Activated CD4-positive, alpha-beta T cell treated with anti-CD3 and anti-CD28 coated beads, Interleukin-10, Interleukin-2, amounts not matched to agents 100 ng/mL and 50 ng/mL, durations not matched to agents 16 hours and 8 hours (primary cell): ENCODE measurements around the gene OR52H1.
"Not testable (repeated sequence)": the region's sequence is repeated elsewhere in the genome, so short reads cannot be mapped to it uniquely, and the experiment has no call there.

Experiments
- DNase-seq: peaks from one replicate; pipeline ENCODE4 v3.0.0-alpha.2; 2020

Gene OR52H1

DNA sequence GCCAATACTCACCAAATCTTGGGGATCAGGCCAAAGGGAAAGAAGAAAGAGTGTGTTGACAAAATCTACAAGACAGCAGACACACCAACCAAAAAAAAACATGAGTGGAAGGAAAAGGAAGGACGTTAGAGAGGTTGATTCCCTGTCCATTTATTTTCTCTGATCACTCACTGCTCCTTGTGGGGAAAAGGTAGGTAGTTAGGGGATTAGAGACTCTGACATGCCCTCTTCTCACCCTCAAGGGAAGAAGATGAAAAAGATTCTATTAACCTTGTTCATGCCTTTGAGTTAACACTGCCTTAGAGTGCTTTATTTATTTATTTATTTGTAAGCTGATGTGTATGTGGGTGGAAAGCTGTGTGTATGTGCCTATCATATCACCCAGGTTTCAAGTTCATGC lies at the start of gene OR52H1:
Gene OR52H1 (minus strand): TSS at position 101 of the 400 bp plus-strand sequence. CDS start 3,035 bp downstream, outside the sequence.
- DNase-seq, result no peak

DNA sequence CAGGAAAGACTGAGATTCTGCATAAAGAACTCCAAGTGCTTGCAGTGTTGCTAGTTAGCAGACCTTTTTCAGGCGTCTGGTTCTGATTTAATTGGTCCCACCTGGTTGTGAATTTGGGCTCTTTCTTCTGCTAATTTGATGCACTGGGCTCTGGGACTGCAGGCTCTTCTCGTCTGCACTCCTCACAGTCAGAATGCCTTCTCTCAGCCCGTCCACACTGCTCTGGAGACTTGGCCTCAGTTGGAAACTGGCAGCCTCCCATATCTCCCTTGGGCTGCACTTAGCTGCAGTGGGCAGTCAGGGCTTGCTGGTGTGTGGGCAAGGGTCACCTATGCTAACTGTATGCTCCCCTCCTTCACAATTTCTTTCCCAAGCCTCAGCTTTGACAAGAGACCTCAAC lies 49.6 kb upstream of the OR52H1 start:
- DNase-seq, result no peak

DNA sequence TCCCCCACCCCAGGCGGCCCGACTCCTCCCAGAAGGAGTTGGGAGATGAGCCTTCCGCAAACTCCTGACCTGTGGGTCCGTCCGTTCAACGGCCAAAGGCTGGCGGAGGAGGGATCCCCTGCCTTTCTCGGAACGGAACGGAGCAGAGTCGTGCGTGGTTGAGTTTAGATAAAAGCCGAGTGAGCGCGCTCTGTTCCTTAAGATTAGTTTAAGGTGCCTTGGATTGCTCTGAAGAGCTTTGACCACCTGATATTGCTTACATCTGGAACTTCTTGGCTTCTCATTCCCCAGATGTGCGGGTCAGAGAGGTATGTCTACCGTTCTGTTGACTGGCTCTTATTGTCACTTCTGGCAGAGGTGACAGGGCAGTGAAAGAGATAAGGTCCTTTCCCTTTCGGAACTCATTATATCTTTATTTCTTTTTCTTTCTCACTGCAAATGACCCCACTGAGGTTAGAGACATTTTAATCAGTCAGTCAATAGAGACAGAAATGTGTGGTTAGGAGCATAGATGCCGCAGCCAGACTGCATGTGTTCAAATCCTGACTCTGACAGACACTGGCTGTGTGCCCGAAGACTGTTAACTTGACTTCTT lies 48.4 kb upstream of the OR52H1 start, which contains the start of gene TRIM6:
Gene TRIM6 (plus strand): TSS at position 31 of the 595 bp plus-strand sequence. CDS start 261 bp downstream, at position 292.
- DNase-seq, result peak; percentile 16

GRCh38 chr11:5593146-5593545 lies 44.8 kb upstream of the OR52H1 start:
- no peak for DNase-seq

- DNase-seq, result no peak
Measured at GRCh38 chr11:5592615-5593014, 44.3 kb upstream of the OR52H1 start.

DNA sequence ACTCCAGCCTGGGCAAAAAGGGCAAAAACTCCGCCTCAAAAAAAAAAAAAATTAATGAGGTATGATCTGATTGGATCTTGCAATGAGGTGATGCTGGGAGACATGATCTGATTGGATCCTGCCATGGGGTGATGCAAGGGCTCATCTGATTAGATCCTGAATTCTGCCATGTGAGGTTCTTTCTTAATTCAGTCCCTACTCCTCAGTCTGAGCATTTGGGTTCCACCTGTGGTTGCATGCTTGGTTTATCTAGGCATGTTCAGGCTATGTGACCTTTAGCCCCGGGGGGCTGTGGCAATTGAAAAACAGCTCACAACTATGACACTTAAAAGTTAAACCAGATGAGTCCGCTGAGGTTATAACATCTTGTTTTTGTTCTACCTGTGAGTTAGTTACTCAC lies 43.3 kb upstream of the OR52H1 start:
- DNase-seq, result no peak

DNA sequence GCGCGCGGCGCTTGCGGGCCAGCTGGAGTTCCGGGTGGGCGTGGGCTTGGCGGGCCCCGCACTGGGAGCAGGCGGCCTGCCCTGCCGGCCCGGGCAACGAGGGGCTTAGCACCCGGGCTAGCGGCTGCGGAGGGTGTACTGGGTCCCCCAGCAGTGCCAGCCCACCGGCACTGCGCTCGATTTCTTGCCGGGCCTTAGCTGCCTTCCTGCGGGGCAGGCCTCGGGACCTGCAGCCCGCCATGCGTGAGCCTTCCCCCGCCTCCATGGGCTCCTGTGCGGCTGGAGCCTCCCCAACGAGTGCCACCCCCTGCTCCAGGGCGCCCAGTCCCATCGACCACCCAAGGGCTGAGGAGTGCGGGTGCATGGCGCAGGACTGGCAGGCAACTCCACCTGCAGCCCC lies 41.6 kb upstream of the OR52H1 start:
- DNase-seq, result not testable (repeated sequence)

DNA sequence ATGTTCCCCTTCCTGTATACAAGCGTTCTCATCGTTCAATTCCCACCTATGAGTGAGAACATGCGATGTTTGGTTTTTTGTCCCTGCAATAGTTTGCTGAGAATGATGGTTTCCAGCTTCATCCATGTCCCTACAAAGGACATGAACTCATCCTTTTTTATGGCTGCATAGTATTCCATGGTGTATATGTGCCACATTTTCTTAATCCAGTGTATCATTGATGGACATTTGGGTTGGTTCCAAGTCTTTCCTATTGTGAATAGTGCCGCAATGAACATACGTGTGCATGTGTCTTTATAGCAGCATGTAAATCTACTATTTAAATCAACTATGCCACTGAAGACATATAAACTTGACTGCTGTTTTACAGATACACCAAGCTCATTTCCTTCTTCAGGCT lies 36.1 kb upstream of the OR52H1 start:
- not testable (repeated sequence) for DNase-seq

DNA sequence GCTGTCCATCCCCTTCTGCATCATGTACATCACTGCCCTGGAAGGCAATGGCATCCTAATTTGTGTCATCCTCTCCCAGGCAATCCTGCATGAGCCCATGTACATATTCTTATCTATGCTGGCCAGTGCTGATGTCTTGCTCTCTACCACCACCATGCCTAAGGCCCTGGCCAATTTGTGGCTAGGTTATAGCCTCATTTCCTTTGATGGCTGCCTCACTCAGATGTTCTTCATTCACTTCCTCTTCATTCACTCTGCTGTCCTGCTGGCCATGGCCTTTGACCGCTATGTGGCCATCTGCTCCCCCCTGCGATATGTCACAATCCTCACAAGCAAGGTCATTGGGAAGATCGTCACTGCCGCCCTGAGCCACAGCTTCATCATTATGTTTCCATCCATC lies 32.7 kb upstream of the OR52H1 start:
- DNase-seq, result no peak

DNA sequence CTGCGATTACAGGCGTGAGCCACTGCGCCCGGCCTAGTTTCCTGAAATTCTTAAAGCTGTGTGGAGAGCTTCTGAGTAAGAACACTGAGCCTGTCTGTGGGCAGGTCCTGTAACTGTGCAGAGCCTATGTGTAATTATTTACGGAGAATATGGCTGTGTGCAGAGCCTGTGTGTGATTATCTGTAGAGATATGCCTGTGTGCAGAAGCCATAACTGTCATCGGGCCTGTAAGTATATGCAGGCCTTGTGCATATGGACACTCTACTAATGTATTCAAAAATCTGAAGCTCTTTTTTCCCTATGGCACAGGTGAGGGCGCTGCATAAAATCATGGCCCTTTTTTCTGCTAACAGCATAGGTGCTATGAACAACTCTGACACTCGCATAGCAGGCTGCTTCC lies 32.2 kb upstream of the OR52H1 start, which contains the start of gene OR52B6:
Gene OR52B6 (plus strand): TSS at position 301 of the 400 bp plus-strand sequence. CDS start 0 bp downstream, at position 301.
- no peak for DNase-seq

DNA sequence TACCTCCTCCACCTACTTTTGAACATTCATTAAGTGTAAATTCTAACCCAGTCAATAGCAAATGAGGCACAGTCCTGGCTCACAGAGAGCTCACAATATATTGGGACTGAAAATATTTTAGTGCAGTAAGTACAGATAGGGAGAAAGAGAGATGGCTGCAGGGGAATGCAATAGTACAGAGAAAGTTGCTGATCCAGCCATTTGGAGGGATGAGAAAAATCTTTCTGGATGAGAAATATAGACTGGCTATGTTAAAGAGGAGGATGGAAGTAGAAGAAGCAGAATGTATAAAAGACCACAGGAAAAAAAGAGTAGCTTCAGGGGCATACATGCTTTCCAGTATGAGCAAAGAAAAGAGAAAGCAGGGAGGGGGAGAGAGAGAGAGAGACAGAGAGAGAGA lies 28.8 kb upstream of the OR52H1 start:
- no peak for DNase-seq

- DNase-seq, result no peak
Measured at GRCh38 chr11:5575152-5575551, 26.8 kb upstream of the OR52H1 start.

- no peak for DNase-seq
Measured at GRCh38 chr11:5574654-5575053, 26.3 kb upstream of the OR52H1 start.

GRCh38 chr11:5564259-5565019 lies 16.1 kb upstream of the OR52H1 start:
- DNase-seq, result no peak

- DNase-seq, result no peak
Measured at GRCh38 chr11:5557751-5558150, 9.4 kb upstream of the OR52H1 start.

DNA sequence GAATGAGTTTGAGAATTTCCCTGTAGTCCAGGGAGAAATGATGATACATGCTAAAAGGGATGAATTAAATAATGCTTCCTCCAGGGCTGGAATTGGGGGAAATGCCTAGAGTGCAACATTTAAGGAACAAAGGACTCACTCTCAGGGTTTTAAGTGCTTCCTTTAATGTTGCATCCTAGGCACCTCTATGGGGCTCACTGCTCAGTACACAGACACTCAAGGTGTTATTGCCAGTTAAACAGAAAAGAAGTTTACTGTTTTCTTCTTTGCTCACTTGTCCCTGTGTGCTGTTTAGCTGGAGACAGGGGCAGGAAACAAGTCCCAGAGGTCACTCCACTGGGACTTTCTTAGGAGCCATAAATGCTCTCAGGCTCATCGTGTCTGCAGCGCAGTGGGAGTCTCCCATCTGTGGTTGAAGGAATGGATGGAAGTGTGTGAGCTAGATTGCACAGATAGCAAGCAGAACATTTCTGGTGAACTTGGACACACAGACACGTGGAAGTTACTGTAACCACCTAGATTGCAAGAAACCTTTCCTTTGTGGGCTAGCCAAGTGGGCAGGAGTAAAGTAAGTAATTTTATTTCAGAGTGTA lies 8.4 kb upstream of the OR52H1 start:
- no peak for DNase-seq

- DNase-seq, result no peak
Measured at GRCh38 chr11:5553343-5553742, 5.0 kb upstream of the OR52H1 start.

- DNase-seq, result no peak
Measured at GRCh38 chr11:5550440-5551095, 2.2 kb upstream of the OR52H1 start.

DNA sequence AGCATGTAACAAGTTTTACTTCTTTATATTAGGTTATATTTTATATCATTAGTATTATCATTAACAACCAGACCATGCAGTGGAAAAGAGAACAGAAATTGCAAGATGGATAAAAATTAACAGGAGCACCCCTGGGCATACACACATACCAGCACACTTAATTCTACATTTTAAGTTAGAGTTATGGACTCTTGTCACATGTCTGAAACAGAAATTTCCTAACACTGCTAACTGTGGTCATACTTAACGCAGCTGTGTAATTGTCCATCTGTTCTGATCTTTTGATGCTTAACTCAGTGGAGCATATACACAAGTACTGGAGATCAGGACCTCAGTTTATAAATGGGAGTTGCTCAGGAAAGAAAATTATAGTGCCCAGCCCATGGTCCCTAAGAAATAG lies 358 bp downstream of the OR52H1 start:
- DNase-seq, result no peak

DNA sequence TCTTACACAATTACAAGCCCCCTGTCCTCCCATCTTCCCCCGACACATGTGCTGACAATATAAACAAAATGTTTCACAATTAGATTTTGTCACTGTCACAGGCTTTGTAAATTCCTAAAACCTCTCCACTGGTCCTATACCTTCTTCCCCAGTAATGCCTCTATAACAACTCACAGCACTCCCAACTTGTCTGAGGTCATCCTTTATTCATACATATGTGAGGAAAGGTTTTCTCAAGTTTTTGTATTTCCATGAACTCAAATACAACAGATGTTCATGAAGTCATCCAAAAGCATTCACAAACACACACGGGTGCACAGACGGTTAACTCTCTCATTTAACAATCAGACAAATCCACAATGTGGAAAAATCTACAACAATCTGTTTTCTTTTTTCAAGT lies 1.9 kb downstream of the OR52H1 start:
- DNase-seq, result no peak

DNA sequence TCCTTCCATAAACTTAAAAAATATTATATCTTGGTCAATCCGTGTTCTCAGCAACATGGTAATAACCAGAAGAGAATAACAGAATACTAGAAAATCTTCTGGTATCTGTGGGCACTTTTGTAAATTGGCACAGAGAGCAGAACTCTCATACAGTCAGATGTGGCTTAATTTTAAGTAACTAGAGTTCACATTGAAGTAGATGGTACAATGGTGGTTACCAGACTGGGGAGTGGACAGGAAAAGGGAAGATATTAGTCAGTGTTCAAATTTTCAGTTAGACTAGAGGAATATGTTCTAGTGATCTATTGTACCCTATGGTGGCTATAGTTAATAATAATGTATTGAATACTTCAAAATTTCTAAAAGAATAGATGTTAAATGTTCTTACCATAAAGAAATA lies 6.9 kb downstream of the OR52H1 start:
- DNase-seq, result no peak

DNA sequence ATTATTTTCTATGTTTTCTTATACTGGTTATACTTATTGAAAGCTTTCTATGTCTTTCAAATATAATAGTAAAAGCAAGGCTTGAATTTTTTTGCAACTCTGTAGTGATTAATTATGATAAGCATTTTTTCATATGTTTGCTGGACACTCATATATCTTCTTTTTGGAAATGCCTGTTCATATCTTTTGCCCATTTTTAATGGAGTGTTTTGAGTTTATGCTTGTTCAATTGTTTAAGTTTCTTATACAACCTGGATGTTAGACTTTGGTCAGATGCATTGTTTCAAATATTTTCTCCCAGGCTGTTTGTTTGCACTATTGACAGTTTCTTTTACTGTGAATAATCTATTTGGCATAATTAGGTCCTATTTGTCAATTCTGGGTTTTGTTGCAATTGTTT lies 11.9 kb downstream of the OR52H1 start:
- DNase-seq, result no peak

DNA sequence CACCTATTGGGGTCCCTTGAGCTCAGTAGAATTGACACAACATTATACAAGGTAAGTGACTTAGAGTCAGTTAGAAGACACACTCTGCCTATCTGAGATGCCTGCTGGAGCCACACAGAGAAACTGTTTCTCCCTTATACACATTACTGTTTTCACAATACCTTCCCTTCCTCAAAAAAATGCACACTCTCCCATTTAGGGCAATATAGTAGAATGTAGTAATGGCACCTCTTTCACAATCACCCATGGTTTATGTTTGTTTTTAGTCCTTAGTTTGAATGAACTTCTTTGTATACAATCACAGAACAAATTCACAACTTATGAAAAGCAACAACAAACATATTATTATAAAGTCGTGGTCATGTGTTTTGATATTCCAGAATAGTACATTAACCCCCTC lies 14.3 kb downstream of the OR52H1 start:
- no peak for DNase-seq
